GM19438 (cell line): ENCODE measurements around the gene PARS2.

ENCODE experiments used
- ATAC-seq: cut with Tn5 transposase; IDR thresholded peaks from one replicate; pipeline ENCODE4 v1.9.1; 2021; ENCODE audit warnings: low read depth; ENCODE audit not compliant: unreplicated experiment

The PARS2 gene

DNA sequence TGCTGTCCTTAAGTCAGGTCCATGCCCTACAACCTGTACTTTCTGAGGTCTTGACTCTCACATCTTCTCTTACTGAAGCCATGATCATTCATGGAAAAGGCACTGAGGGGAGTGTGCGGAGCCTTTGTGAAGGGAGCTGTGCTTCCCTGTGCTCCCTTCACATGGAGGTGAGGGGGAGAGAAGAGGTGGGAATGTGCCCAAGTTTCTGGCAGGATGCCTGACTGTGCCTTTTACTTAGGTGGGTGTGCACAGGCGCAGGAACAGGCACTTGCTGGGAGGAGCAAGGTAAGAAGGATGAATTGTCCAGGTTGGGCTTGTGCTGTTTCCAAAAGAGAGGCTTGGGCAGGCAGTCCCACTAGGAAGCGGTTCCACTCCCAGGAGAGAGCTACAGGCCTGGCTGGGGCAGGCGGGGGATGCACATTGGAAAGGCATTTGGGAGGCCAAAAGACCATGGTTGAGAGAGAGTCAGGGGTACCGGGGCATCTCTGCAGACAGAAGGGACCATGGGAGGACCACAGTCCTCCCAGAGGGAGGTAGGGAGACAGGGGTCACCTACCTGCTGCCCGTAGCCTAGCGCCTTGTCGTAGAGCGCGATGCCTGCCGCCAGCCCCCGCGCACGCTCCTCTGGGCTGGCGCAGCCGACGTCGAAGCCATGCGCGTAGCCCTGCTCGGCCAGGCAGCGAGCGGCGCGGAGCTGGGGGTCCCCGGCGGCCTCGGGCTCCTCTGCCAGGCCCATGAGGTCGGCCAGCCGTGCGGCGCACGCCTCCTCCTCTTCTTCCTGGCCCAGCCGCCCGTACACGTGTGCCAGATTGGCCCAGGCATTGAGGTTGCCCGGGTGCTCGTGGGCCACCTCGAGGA, 35.9 kb upstream of the PARS2 start:
- ATAC-seq = no peak

DNA sequence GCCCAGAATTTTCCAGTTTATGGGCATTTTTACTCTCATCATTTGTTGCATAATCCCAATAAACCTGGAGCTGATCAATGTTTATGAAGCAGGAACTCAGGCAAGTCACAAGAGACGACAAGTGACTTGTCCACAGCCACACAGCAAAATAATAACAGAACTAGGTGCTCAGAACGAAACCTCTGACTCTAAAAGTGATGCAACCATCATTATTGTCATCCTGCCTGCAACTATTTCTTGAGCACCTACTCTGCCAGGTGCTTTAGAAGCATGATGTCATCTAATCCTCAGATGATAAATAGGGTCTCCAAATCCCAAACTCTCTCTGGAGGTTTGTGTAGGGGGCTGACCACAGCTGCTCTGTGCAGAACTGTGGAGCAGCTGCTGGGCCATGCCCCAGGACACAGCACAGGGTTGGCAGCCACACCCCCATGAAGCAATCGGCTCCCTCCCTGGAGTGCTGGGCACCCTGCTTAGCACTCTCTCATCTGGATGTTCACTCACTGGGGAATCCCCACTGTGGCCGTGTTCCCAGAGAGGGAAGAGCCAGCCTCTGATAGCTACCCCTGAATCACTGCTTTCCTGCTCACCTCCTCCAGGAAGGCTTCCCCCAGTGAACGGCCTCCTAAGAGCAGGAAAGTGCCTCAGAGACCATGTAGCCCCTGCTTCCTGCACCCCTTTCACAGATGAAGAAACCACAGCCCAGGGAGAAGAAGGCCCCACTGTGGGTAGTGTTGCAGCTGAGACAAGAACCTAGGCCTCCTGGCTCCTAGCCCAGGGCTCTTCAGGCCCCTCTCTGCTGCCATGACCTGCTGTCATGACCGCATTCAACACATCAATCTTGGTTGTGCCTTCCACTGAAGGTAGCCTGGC, 34.7 kb upstream of the PARS2 start:
- ATAC-seq = no peak

DNA sequence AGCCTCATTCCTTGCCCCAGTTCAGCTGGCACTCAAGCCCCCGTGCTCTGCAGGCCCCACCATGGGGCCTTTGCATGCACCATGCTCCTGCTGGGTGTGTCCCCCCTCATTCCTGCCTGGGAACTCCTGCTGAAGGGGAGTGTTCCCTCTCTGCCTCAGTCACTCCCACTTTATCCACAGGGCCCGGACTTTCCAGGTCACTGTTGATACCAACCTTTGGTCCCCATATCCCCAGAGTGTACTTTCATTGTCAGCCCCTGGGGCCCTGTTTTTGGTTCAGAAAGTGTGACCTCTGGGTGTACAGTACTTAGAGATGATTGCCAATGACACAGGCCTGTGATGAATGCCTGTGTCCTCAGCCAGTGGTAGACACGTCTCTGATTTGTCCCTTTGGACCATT, 33.9 kb upstream of the PARS2 start:
- ATAC-seq = no peak

DNA sequence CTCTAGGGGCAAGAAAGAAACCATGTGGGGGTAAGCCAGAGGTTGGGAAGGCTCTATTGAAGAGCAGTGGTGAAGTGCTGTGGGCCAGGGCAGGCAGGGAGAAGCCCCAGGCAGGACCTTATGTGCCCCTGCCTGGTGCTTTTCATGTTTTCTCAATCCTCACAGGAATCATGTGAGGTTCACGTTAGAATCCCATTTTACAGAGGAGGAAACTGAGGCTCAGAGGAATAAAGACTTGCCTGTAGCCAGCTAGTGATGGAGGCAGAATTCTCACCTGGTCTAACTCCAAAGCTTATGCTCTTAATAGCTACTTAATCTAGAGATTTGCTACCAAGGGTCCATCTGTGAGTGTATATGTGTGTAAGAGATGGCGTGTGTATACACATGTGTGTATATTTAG, 32.6 kb upstream of the PARS2 start:
- ATAC-seq = no peak

DNA sequence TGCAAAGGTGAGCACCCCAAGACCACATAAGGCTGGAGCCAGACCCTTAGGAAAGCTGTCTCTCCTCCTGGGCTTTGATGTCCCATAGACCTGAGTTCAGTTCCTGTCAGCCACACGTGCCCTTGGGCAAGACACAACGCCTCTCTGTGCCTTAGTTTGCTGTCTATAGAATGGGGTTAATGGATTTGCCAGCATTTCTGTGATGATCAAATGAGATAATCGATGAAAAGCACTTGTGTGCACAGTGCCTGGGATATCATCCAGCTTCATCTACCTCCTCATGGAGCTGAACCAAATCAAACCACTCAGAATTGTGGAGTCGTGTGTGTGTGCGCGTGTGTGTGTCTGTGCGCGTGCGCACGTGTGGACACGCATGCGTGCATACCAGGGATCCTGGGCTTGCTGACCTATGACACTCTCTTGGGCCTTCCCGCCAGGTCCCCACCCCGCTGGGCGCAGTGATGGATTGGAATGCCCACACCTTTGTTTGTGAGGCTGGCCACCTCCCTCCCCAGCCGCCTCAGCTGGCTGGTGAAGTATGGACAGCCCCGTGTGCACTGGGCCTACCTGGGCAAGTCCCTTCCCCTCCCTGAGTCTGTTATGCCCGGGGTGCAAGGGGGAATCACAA, 31.6 kb upstream of the PARS2 start:
- no peak for ATAC-seq

DNA sequence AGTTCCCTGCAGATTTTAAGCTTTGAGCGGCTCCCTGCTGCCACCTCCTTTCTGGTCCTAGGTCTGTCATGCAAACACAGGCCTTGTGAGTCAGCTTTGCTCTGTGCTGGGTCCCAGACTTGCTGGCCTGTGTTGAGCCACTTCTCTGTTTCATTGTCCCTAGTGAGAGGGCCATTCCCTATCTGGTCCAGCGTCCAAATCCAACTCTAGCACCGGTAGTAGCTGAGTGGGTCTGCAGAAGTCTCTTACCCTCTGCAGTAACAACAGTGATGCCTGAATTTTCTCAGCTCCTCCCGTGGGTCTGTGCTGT, 31.0 kb upstream of the PARS2 start:
- no peak for ATAC-seq

DNA sequence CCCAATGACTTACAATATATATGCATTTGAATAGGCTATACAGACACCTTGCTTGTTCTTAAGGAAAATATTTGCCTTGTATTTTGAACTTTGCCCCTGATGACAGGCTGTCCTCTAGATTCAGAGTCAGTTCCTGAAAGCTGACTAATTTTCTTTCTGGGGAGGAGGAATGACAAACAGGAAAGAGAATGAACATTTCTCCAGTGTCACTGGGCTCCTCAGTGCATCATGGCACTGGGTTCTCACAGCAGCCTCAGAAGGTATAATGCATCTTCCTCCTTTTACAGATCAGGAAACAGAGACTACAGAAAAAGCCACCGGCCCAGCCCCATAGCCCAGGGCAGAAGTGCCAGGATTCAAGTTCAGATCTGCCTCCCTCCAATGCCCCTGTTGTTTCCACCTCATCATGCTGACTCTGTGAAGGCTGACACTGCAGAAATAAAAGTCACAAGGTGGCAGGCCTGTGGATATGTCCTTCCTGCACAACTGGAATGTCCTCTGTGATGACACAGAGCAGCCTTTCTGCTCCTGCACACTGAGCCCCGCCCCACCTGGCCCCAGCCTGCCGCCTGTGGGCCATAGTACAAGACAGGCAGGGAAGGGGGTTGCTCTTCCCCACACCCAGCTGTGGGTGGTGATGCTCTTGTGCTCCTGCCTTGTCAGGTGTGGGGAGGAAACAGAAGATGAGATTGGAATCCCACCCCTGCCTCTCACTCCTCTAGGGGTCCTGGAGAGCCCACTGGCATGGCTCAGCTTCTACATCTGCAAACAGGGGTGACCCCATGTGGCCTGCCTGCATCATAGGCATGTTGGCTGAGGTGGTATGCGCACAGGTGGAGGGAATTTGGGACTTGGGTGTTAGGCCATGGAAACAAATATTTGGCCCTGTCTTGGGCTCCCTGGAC, 30.4 kb upstream of the PARS2 start:
- no peak for ATAC-seq

DNA sequence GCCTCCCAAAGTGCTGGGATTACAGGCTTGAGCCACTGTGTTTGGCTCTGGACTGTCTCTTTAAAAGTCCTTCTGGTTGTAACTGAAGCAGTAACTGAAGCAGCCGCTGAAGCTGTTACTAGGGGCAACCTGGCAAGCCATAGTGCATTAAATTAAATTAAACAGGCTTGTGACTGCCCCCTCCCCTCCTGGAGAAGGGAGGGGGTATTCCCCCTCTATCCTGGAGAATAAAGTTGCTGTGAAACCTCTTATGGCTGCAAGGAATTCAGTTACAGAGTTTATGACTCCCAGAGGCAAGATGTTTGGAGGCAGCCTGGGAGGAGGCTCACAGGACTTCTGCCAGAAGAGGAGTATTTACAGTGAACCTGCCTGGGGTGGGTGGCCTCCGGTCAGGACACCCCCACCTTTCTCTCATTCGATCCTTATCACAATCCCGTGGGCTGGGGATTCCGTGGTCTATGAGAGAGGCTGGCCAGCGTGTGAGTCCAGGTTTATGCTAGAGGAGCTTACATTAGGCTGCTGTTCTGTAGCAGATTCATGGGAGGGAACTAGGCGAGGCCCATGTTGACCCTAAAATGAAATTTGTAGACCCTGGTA, 28.5 kb upstream of the PARS2 start:
- ATAC-seq = no peak

DNA sequence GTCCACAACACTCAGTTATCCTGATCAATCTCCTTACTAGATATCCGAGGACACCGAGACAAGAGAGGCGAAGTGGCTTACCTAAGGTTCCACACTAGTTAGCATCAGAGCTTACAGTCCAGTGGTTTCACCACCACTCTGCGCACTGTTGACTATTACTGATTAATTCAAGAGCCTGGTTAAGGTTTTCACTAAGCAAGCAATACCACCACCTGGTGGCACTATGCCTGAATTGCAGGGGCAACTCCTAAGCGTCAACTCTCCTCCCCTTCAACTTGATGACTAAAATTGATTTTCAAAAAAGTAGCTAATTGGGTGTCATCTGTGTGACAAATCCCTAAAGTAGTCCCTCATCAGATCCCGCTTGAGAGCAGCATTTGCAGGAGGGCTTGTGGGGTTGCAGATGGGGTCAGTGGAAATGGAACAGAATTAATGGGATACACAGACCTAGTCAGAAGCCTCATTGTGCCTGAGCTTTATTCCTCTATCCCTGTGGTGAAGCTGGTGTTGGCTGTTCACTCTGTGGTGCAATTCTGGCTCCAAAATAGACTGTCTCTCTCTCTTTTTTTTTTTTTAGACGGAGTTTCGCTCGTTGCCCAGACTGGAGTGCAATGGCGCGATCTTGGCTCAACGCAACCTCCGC, 27.7 kb upstream of the PARS2 start:
- no peak for ATAC-seq

DNA sequence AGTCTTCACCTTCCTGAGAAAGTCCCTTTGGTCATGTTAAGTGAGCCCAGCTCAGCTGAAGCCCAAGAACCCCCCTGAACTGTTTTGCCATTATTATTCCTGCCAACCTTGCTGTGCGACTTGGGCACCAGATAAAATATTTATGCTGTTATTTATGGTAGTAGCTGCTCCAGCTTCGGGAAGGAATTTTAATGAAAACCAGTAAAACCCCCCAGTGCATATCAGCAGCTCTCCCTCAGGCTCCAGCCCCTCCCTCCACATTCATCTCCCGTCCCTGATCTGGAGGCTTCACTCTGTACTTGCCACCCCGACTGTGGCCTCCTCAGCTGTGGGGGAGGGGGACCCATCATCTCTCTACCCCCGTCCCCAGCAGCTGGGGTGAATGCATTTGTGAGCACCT, 24.1 kb upstream of the PARS2 start:
- no peak for ATAC-seq

DNA sequence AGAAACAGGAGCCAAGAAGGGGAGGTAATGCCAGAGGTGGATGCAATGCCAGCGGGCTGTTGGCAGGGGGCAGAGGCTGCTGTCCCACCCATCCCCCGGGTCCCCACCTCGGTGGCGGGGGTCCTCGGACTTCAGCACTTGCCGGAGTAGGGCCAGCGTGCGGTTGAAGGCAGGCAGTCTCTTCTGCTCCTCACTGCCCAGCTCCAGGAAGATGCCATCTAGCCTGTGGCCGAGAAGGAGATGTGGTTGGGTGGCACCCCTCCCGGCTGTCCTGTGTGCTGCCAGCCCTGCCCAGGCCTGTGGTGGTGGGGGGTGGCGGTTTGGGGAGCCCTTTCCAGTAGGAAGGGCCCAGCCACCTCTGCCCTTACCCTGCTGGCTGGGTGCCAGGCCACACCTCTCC, 23.3 kb upstream of the PARS2 start:
- ATAC-seq = no peak

DNA sequence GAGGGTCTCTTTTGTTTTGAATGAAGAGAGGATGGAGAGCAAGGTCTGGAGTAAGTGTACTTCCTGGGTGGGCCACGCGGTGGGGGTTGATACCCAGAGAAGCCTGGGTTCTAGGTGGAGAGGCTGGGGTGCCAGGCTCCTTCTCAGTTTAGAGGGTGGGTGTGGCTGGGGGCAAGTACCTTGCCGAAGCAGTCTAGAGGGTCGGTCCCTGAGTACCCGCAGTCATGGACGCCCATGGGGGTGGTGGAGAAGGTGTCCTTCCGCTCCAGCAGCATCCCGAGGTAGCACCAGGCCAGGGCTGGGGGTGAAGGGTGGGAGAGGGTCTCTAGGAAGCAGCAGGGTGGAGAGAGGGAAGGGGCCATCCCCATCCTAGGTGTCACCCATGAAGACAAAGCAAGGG, 22.5 kb upstream of the PARS2 start:
- no peak for ATAC-seq

DNA sequence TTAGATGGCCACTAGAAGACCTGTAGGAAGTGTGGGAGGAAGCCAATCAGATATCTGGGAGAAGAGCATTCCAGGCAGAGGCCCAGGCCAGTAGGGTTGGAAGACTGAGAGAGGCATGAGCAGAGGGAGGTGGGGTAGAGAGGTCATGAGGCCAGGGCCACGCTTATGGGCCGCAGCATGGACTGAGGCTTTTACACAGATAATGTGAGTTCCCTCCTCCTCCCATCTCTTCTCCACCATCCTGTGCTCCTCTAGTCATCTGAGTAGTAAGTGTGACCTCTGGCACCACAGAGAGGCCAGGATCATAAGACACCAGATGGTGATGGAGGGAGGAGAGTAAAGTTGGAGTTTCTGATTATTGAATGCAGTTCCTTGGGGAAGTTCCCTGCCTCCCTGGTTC, 19.7 kb upstream of the PARS2 start:
- no peak for ATAC-seq

DNA sequence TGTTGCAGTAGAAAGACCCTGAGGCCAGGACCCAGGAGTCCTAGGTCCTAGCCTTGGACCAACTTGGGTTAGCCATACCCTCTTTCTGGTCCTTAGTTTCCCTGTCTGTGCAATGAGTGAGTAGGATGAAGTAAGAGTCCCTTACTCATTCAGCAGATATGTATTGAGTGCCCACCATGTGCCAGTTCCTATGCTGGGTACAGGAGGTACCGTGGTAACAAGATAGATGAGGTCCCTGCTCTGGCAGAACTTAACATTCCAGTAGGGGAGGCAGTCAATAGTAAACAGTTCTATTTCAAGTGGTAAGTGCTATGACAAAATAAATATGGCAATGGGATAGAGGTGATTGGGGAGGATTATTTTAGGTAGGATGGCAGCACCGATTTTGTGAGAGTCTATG, 18.3 kb upstream of the PARS2 start:
- ATAC-seq = no peak

DNA sequence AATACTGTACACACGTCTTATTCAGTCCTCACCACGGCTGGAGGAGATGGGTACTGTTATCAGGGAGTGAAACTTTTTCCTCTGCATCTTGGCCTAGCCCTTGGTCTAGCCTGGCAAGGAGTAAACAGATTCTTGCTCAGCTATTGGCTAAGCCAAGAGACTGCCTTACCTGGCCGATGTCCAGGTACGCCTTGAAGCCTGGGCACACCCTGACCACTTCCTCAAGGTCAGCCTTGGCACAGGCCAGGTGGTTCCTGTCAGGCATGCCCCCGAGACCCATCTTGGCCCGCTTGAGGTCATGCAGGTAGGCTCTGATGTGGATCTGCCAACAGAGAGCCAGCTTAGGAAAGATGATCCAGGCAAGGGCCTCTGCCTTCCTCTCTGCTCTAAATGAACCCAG, 17.8 kb upstream of the PARS2 start:
- no peak for ATAC-seq

DNA sequence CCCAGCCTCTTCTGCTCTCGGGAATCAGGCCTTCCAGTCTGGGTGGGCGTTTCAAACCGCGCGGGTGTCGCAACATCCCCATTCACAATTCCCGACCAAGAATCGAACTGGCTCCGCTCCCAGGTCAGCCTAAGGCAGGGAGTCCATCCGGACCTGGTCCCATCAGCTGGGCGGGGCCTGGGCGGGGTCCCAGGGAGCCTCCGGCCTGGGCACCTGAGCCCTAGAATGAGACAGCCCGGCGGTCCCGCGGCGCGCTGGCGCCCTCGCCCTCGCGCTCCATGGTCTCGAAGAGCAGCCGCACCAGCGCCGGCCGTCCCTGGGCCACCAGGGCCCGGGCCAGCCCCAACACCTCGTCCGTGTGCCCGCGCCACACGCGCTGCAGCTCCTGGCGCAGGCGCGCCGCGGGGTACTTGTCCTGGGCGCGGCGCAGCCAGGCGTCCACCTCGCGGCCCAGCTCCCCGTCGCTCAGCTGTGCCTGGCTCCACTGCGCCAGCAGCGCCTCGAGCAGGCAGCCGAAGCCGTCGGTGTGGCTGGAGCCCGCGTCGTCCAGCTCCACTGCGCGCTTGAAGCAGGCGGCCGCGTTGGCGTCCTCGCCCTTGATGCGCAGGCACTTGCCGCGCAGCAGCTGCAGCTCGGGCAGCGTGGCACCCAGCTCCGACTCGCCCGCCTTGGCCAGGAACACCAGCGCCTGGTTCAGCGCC, 16.9 kb upstream of the PARS2 start:
- ATAC-seq = no peak

DNA sequence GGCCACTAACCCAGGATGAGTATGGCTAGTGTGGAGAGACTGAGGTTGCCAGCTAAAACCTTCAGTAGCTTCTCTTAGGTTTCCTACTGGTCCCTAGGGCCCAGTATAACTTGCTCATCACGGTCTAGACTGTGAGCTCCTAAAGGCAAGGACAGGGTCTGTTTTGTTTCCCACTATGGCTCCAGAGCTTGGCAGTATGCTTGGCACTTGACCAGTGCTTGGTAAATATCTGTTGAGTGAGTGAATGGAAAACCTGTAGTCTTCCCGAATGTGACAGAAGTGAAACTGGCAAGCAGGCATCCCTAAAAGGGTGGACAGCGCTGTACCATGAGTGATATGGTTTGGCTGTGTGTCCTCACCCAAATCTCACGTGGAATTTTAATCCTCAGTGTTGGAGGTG, 13.1 kb upstream of the PARS2 start:
- ATAC-seq = no peak

DNA sequence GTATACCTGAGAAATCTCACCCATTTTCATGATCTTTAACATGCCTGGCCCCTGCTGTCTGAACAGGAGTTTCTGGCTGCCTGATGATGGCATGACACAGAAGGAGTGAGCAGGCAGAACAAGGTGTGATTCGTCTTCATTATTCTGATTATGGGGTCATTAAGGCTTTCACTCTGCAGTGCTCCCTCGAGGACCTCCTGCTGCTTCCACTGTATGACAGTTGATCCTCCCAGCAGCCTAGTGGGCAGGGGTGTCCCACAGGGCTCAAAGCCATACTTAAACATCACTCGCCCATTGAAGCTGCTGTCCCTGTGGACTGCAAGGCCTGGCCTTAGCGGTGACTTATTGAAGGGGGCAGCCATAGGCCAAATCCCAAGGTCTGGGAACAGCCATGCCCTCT, 12.7 kb upstream of the PARS2 start:
- ATAC-seq = no peak
